ENCODE results near the gene ZNF771. TPM values are rescaled to one million over a fixed set of nuclear protein-coding genes. Genes with fewer than 3 reads are reported as not detected.
"Not testable (repeated sequence)": the region's sequence is repeated elsewhere in the genome, so short reads cannot be mapped to it uniquely, and the experiment has no call there.

ZNF771 gene
- total RNA-seq, 4 donors from 2014 or later = 7.4 to 28.1 (median 15.1) TPM

DNA sequence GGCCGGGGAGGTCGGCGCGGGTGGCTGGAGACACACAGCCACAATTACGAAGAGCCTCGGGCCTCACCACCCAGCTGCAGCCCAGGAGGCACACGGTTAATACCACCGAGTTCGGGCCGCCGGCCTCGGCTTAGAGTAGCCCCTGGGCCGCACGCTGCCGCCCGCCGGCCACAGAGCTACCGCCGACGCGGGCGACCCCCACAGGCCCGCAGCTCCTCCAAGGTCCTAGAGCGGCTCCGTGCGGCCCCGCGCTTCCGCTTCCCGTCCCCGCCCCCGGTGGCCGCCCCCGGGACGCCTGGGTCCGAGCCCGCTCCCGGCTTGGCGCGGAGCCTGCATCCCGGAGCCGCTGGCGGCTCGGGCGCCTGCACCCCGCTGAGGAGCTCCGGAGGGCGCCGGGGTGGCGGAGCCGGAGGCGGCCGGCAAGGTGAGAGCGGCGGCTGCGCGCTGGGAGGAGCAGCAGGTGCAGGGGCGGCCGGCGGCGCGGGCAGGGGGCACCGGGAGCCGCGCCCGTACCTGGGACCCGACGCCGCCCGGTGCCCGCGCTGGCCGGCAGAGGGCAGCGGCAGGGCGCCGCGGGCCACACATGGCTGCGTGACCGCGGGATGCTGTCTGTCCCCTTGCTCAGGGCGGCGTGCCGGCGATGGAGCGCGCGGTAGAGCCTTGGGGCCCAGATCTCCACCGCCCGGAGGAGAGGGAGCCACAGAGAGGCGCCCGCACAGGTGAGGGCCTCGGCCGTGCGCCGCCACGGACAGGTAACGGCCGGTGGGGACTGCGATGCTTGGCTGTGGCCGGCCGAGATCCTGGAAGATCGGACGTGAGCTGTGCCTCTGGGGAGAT is 12.0 kb upstream of the ZNF771 start, which contains the start of gene ZNF48:
ZNF48 (plus strand) TSS at position 266 of the 837 bp plus-strand sequence; CDS start at position 641, 375 bp downstream.
- no peaks in the 10 kb centered on the region for H3K9me3 ChIP-seq
- WGBS, 2 donors (ENCODE audit: low coverage in 1 of 2) = 1% methylated on average over 72 of the region's 103 CpGs; no CpG with 5 or more reads in 1 of the 2 donors
- peaks cover 0 to 6% (median 0%) of the 10 kb centered on the region in 4 donors for H3K36me3 ChIP-seq
- no peaks in the 10 kb centered on the region for H3K27me3 ChIP-seq
- intact Hi-C loops (cut with DNase I; ENCODE audit: low total_unique reads) (no loop called here), in situ Hi-C loops (cut with MboI; ENCODE audit: low pct_ligation_motif_present in 1 of 4, low pct_unique_long_range_greater_than_20kb in 1 of 4, low sequenced_read_pairs in 3 of 4) (no loop called here)
- DNase-seq = peak; percentile 89
- peak within 1 kb of the TSS; percentile 84 to 86 (median 86) for H3K27ac ChIP-seq
- H3K4me1 ChIP-seq = peaks cover 18 to 38% (median 23%) of the 10 kb centered on the region in 4 donors
- TF ChIP-seq CTCF (IDR thresholded peaks at IDR 0.05) = peak in 4 of 5 experiments; percentile 24 to 37 (median 32)
- no peak for TF ChIP-seq EP300 (IDR thresholded peaks at IDR 0.05; ENCODE audit: low read depth)
- peak; percentile 12 for TF ChIP-seq POLR2A (IDR thresholded peaks at IDR 0.05)
- peak; percentile 18 to 46 (median 39) for TF ChIP-seq POLR2AphosphoS5 (IDR thresholded peaks at IDR 0.05)
- H3K4me3 ChIP-seq = peak within 1 kb of the TSS; percentile 58 to 90 (median 69)

GRCh38 chr16:30395992-30396585 is 11.3 kb upstream of the ZNF771 start:
- no peak for TF ChIP-seq POLR2AphosphoS5 (IDR thresholded peaks at IDR 0.05)
- TF ChIP-seq POLR2A (IDR thresholded peaks at IDR 0.05) = no peak
- TF ChIP-seq EP300 (IDR thresholded peaks at IDR 0.05; ENCODE audit: low read depth) = no peak
- TF ChIP-seq CTCF (IDR thresholded peaks at IDR 0.05) = no peak
- H3K36me3 ChIP-seq = peaks cover 0 to 6% (median 0%) of the 10 kb centered on the region in 4 donors
- WGBS, 2 donors (ENCODE audit: low coverage in 1 of 2) = 14 to 23% methylated on average over 8 to 13 of the region's 13 CpGs
- intact Hi-C loops (cut with DNase I; ENCODE audit: low total_unique reads) (no loop called here), in situ Hi-C loops (cut with MboI; ENCODE audit: low pct_ligation_motif_present in 1 of 4, low pct_unique_long_range_greater_than_20kb in 1 of 4, low sequenced_read_pairs in 3 of 4) (no loop called here)
- H3K4me1 ChIP-seq = peaks cover 22 to 42% (median 25%) of the 10 kb centered on the region in 4 donors
- H3K4me3 ChIP-seq = peak overlapping the region; percentile 58 to 90 (median 69)
- no peak for DNase-seq
- no peaks in the 10 kb centered on the region for H3K27me3 ChIP-seq
- no peaks in the 10 kb centered on the region for H3K9me3 ChIP-seq
- peak overlapping the region; percentile 84 to 86 (median 86) for H3K27ac ChIP-seq

DNA sequence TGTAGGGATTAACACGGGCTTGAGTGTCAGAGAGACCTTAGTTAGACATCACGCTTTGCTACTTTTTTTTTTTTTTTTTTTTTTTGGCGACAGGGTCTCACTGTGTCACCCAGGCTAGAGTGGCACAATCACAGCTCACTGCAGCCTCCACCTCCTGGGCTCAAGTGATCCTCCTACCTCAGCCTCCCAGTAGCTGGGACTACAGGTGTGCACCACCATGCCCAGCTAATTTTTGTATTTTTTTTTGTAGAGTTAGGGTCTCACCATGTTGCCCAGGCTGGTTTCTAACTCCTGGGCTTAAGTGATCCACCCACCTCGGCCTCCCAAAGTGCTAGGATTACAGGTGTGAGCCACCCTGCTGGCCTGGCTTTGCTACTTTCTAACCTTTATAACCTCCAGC is 10.8 kb upstream of the ZNF771 start:
- H3K27me3 ChIP-seq; H3K9me3 ChIP-seq; intact Hi-C loops (cut with DNase I; ENCODE audit: low total_unique reads); H3K36me3 ChIP-seq; in situ Hi-C loops (cut with MboI; ENCODE audit: low pct_ligation_motif_present in 1 of 4, low pct_unique_long_range_greater_than_20kb in 1 of 4, low sequenced_read_pairs in 3 of 4); DNase-seq: not testable (repeated sequence)
- peaks cover 24 to 48% (median 26%) of the 10 kb centered on the region in 4 donors for H3K4me1 ChIP-seq
- WGBS, 2 donors (ENCODE audit: low coverage in 1 of 2) = 68 to 77% methylated on average over 3 to 4 of the region's 4 CpGs
- H3K27ac ChIP-seq = peak overlapping the region in 1 of 4 donors; percentile 84
- H3K4me3 ChIP-seq = peak overlapping the region in 1 of 4 donors; percentile 65

GRCh38 chr16:30397056-30397455 is 10.3 kb upstream of the ZNF771 start:
- intact Hi-C loops (cut with DNase I; ENCODE audit: low total_unique reads) = no loop called here
- Histone ChIP-seq H3K4me3 (no peak overlapping the region), H3K36me3 (peaks cover 0 to 6% (median 0%) of the 10 kb centered on the region in 4 donors), H3K9me3 (no peaks in the 10 kb centered on the region), H3K27me3 (no peaks in the 10 kb centered on the region), H3K27ac (no peak overlapping the region), H3K4me1 (peaks cover 24 to 50% (median 26%) of the 10 kb centered on the region in 4 donors)
- DNase-seq = no peak
- TF ChIP-seq POLR2AphosphoS5 (IDR thresholded peaks at IDR 0.05) (no peak), POLR2A (IDR thresholded peaks at IDR 0.05) (no peak), CTCF (IDR thresholded peaks at IDR 0.05) (no peak), EP300 (IDR thresholded peaks at IDR 0.05; ENCODE audit: low read depth) (no peak)
- 70 to 85% methylated on average over 2 to 4 of the region's 4 CpGs for WGBS, 2 donors (ENCODE audit: low coverage in 1 of 2)
- in situ Hi-C loops (cut with MboI; ENCODE audit: low pct_ligation_motif_present in 1 of 4, low pct_unique_long_range_greater_than_20kb in 1 of 4, low sequenced_read_pairs in 3 of 4) = no loop called here

All from transverse colon (tissue), 4 donors.